Prostate gland (tissue), 2 donors: ENCODE data around the gene SIPA1.

Experiments
- POLR2AphosphoS5 ChIP-seq: sonication (generic); formaldehyde crosslinking; IDR thresholded peaks from one replicate; pipeline ENCODE4 v1.6.1; 2017; ENCODE audit warnings: antibody characterized with exemption
- TF ChIP-seq, protein P1 (sequence below), 4 experiments: fragments of 200-600 bp in 2 of 4; fragments of 450-650 bp in 2 of 4; sonication (generic) in 2 of 4; IDR thresholded peaks; 1 replicate in 3 of 4; 2 replicates in 1 of 4; pipeline ENCODE4 v1.5.1; 2016 to 2019; ENCODE audit warnings: antibody characterized with exemption in 4 of 4, mild to moderate bottlenecking in 2 of 4, moderate library complexity in 2 of 4

DNA sequence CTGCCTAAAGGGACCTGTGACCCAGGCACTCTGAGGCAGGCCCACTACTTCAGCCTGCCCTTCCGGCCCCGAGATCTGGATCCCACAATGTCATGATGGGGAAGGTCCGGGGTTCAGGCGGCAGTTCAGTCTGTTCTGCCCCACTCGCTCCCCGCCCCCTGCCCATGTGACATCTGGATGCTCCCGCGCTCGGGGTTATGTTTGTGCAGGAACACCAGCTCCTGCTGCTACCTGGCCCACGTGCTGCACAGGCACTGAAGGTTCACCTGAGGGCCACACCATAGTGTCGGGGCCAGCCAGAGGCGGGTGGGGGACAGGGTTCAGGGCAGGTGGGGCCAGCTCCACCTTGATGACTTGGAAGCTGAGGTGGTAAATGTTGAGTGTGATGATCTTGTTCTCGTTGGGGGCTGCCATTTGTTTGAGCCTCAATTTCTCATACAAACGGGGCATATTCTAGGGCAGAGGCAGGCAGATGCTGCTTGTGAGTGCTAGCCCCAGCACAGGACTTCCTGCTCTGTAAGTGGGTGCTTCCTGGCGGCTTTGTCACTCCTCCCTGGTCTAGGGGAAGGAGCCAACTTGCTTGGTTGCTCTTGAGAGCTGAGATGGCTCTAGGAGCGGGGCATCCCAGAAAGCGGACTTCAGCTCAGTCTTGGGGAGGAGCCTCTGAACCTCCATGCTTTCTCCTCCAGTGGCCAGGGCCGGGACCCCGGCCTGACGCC is 4.4 kb upstream of the SIPA1 start:
- TF ChIP-seq, protein P1, sequence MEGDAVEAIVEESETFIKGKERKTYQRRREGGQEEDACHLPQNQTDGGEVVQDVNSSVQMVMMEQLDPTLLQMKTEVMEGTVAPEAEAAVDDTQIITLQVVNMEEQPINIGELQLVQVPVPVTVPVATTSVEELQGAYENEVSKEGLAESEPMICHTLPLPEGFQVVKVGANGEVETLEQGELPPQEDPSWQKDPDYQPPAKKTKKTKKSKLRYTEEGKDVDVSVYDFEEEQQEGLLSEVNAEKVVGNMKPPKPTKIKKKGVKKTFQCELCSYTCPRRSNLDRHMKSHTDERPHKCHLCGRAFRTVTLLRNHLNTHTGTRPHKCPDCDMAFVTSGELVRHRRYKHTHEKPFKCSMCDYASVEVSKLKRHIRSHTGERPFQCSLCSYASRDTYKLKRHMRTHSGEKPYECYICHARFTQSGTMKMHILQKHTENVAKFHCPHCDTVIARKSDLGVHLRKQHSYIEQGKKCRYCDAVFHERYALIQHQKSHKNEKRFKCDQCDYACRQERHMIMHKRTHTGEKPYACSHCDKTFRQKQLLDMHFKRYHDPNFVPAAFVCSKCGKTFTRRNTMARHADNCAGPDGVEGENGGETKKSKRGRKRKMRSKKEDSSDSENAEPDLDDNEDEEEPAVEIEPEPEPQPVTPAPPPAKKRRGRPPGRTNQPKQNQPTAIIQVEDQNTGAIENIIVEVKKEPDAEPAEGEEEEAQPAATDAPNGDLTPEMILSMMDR (IDR thresholded peaks at IDR 0.05), result no peak
- no peak for TF ChIP-seq POLR2AphosphoS5
